ENCODE measurements around the gene GLCE.

Gene GLCE

GRCh38 chr15:69319384-69320375 is 159.2 kb downstream of the GLCE start:
- no peak for DNase-seq (ENCODE audit: low read depth in 2 of 2)

DNA sequence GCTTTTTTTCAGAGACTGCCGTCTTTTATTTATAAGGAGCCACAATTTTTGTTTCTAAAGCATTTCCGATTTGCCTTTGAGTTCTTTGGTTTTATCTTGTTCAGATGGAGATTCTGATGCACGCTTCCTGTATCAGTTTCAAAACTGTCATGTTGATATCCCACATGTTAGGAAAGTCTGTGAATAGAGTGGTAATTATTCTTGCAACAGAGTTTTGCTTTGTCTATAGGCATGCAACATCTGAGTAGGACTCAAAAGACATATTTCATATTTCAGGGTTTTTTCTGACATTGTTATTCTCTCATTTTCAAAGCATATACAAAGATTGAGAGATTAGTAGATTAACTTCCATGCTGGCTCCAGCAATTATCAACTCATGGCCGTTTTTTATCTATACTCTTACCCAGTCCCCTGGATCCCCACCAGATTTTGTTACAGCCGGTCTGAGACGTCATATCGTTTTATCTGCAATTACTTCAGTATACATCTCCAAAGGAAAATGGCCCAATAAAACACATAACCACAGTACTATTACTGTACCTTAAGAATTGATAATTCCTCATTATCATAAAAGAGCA is 160.6 kb downstream of the GLCE start:
- DNase-seq (ENCODE audit: low read depth in 2 of 2) = no peak
